Measurements from ENCODE around the gene CSMD2.

The CSMD2 gene

DNA sequence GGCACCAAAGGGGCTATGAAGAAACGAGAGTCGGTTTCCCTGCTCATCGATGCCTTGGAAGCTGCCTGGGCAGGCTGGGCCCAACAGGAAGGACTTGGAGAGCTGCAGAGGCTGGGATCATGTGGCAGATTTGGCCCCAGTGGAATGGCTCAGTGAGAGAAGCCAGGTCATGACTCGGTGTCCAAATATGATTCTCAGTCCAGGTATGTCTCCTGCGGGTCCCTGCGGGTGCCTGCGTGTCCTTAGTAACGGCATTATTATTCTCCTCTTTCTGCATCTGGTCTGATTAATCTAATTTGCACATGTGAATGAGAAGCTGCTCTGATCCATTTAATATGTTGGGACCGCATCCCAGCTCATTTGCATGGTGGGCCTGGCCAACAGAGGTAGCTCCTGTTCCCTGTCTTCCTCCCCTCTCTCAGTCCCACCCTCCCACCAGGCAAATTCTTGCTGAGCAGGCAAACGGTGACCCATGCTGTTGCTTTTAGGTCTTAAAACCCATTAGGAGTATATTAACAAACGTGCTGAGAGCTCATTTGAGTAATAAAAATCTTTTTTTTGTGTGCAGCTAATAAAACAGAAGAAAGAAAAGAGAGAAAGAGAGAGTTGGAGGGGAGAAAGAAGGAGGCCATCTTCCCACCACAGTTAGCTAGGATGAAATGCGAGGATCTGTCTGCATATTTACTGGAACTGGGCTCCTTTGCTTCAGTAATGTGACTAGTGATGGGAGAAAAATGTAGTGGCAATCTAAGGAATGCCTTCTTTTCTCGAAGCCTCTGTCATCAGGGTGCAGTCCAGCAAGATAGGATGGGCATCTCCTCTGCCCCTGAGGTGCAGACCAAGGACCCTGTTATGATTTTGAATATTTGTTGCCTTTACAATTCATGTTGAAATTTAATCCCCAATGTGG, 167.6 kb downstream of the CSMD2 start:
- no peak for DNase-seq (ENCODE audit: low read depth in 2 of 2)

DNA sequence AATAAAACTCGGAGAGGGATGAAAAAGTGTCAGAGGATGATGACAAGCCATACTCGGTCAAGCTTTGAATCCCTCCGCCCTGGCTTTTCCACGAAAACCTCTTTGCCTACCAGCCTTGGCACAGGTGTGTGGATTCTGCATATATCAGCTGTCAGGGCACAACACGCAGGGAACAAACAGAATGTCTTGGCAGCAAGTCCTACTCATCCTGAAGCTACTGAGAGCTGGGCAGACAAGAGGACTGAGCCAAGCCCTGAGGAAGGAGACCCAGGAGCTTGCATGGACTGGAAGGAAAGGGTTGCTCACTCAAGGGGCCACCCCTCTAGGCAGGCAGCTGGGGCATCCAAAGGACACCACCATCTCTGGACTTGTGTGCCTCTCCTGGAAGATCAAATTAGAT, 168.7 kb downstream of the CSMD2 start:
- DNase-seq (ENCODE audit: low read depth in 2 of 2), result no peak

DNA sequence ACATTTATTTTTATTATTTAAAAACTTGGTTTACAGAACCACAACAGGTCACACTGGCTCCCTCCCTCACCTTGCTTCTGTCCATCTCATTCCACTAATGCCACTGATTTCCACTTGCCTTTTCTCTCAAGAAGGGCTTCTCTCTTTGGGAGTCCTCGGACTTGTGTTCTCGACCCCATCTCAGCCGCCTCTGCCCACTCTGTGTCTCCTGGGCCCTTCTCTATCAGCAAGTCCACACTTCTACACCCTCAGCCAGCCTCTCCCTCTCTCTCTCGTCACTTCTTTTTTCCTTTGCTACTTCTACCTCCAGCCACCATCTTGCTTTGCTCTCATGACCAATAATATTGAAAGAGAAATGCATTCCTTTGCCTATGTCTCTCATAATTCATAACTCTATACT, 171.7 kb downstream of the CSMD2 start:
- no peak for DNase-seq (ENCODE audit: low read depth in 2 of 2)

DNA sequence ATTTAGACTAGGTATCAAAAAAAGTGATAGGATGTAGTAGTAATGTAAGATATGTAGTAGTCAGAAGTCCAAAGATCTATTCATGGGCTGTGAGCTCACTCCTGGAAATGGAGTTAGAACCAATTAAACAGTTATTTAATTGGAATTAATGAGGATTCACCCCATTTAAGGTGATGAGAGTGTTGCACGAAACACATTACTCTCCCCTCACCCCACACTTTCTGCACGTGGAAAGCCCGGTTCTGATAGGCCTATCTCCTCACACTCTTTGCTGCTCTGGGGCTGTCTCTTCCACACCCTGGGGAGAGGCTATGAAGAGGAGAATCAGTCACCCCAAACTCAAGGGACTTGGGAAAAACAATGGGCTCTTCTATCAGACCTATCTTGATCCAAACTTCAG, 174.7 kb downstream of the CSMD2 start:
- DNase-seq (ENCODE audit: low read depth in 2 of 2), result no peak

DNA sequence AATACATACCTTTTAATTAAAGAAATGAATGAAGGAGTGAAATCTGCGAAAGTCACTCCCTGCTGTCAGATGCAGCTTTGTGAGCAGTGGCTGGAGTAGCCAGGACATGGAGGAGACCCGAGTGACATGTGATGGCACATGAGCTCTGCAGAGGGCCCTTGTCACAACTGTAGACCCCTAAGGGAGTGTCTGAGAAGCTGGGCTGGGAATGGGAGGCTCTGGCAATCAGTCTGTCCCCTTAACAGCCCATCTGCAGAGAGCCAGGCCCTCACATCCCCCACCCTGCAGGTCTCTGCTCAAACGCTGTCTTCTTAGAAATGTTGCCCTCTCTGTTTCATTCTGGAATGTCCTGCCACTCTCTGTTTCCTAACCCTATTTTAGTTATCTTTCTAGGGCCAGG, 176.9 kb downstream of the CSMD2 start:
- DNase-seq (ENCODE audit: low read depth in 2 of 2), result no peak

DNA sequence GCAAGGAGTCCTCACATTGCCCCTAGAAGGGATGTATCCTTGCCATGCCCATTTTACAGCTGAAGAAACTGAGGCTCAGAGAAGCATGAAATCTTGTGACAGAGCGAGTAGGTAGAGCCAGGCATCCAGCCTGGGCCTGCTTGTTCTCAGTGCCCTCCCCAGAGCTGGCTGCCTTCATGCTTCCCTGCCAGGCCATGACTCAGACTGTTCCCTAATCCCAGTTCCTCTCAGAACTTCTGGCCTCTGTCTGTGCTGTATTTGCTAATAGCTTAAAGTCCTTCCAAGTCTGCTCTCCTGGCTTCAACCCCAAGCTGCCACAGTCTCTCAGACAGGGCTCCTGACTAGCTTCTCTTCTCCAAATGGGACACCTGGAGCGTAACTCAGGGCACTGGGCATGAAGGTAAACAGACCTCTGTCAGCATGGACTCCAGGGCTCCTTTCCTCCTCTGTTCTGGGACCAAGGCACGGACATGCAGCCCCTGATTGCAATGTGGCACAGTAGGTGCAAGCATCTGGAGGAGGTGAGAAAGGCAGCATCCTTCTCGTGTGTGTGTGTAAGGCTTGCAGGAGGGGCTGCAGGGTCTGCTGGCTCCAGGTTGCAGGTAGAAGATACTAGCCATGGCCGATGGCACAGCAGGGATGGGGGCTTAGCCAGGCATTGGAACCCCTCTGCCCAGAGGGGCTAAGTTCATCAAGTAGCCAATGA, 178.5 kb downstream of the CSMD2 start:
- DNase-seq (ENCODE audit: low read depth in 2 of 2), result no peak

DNA sequence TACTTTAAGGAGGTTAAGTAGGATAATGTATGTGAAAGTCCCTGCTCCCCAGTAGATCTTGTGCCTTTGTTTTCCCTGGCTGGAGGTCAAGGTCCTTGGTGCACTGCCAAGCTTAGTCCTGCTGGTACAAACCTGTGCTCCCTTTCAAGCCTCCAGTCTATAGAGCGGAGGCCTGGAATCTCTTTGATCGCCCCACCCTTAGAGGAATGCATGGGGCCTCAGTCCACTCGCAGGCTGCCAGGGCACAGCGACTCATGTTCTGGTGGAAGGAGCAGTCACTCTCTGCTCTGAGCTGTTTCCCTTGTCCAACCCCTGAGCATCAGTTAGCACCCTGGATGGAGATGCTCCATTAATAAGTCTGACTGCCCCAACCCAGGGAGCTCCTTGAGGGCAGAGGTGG, 179.4 kb downstream of the CSMD2 start:
- no peak for DNase-seq (ENCODE audit: low read depth in 2 of 2)

DNA sequence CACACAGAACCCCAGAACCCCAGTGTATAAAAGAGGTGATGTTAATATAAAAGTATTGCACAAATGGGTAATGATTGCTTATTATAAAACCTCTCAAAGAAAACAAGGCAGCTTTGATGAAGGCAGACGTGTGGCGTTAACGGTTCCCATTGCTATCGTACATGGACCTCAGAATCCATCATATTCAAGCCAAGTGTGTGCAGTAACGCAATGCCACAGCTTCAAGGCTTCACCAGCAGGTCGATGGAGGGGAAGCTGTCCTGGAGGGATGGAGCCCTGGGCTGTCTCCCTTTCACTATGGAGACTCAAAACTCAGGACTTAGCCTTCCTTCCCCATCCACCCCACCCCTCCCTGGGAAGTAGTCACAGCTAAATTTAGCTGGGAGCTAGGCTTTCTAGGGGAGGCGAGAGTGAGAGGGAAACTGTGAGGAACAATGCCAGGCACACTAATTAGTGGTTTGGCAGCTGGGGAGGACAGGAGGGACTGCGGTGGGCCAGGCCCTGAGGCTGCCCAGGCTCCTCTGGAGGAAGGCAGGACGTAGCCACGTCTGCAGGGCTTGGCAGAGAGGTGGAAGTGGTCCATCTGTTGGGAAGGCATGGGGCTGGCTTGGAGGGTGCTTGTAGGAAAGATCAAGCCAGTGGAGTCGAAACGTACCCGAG, 180.0 kb downstream of the CSMD2 start:
- DNase-seq (ENCODE audit: low read depth in 2 of 2), result no peak

DNA sequence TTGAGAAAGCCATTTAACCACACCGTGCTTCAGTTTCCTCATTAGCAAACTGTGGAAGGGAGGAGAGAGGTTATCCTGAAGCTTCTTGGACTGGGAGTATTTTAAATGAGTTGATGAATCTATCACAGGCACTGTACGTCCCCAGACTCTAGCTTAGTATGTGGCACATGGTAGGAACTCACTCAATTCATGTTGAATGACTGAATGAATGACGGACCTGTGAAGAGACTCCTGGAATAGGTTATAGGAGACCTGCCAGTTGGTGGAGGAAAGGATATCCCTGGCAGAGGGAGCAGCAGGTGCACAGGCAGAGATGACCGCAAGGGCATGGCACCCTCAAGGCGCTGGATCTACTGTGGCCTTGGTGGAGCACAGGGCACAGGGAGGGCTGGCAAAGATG, 182.6 kb downstream of the CSMD2 start:
- no peak for DNase-seq (ENCODE audit: low read depth in 2 of 2)

DNA sequence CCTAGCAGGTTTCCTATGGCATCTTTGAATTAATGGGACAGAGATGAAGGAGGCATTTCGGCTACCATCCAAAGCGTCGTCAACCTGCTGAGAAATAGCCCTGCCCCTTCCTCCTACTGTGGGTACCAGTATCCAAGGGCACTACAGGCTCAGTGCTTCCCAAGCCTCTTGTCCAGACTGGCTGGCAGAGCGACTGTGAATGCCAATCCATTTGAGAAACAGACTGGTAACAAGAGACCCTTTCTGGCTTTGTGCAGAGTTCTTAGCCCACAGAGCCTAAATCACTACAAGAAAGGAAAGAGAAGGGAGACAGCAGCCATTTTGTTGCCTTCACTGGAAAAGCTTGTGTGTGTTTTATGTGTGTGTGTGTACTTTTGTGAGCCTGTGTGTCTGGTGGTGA, 185.7 kb downstream of the CSMD2 start:
- no peak for DNase-seq (ENCODE audit: low read depth in 2 of 2)

DNA sequence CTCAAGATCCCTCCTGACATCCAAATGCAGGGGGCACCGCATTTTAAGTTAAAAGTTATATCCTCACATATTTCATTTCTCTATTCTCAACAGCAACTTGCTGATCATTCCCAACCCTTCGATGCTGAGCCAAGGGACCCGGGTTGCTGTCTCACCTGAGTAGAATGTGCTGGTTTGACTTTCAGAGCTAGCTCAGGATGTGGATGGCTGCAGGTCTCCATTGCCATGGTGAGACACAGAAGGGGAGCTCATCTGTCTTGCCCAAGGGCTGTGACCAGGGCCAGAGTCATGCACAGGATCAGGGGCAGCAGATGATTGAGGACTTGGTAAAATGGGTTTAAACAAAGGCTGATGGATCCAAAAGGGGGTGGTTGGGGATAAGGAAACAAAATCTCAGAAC, 189.1 kb downstream of the CSMD2 start:
- DNase-seq (ENCODE audit: low read depth in 2 of 2), result no peak

DNA sequence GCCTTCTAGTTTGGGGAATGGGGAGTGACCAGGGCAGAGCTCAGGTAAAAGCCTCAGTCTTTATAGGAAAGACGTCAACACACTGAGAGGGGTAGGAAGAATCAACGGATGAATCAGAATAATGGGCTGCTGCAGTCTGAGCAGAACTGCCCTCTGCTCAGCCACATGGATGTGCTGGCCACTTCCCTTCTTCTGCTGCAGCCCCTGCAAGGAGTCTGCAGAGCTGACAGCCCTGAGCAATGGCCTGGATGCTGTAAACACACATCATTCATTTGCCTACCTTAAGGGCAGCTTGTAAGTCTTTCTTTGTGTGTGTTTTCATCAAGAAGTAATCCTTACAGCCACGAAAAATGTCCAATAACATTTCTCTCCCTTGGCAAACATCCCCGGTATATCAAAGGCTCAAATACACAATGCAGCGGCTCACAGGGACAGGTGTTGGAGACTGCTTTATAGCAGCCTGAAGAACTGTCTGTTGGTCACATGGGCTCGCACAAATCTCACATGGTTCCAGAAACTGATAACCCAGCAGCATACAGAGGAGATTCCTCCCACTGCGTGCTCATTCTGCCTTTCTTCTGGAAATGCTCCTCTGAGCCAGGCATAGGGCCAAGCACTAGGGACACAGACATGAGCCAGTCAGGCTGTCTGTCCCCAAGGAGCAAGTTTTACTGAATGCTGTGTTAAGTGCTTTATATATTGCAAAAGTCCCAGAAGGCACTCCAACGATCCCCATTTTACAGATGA, 191.1 kb downstream of the CSMD2 start:
- no peak for DNase-seq (ENCODE audit: low read depth in 2 of 2)

DNA sequence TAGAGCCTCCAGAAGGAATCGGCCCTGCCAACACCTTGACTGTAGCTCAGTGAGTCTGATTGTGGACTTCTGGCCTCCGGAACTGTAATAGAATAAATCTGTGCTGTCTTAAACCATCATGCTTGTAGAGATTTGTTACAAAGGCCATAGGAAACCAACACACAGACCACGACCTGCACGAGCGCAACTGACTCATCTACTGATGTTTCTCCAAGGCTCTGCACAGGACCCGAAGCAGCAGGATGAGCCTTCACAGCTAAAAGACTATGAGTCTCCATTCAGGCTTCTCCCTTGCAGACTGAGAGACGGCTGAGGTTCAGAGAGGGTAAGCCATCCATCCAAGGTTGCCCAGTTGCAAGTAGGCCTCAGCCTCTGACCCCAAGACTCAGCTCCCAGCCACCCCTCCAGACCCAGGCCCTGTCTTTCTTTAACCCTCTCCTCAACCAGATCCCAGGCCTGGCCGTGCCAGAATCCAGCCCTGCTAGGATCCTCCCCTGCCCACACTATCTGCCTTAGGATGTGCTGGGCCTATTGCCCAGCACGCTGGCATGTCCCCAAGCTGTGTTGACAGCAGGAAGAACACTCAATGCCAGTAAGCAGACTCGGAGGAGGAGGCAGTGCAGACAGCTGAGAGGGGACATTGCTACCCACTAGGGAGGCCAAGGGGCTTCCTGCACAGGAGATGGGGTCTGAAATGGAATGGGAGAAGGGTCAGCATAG, 192.2 kb downstream of the CSMD2 start:
- no peak for DNase-seq (ENCODE audit: low read depth in 2 of 2)

DNA sequence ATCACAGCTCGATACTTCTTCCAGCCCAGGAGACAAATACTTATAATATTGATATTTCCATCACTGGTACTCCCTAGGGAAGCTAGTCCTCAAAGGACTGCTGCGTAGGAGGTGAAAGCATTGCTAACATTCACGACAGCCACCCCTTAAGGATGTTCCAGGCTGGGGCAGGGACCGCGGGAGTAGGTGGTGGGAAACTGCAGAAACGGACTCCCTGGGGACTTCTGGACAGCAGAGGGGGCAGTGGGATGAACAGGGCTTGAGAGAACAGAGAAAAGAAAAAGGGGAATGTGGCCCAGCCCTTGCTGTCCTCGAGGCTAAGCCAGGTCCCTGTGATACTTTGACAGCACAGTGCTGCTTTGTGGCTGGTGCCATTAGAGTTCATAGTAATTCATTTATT, 193.1 kb downstream of the CSMD2 start:
- no peak for DNase-seq (ENCODE audit: low read depth in 2 of 2)

DNA sequence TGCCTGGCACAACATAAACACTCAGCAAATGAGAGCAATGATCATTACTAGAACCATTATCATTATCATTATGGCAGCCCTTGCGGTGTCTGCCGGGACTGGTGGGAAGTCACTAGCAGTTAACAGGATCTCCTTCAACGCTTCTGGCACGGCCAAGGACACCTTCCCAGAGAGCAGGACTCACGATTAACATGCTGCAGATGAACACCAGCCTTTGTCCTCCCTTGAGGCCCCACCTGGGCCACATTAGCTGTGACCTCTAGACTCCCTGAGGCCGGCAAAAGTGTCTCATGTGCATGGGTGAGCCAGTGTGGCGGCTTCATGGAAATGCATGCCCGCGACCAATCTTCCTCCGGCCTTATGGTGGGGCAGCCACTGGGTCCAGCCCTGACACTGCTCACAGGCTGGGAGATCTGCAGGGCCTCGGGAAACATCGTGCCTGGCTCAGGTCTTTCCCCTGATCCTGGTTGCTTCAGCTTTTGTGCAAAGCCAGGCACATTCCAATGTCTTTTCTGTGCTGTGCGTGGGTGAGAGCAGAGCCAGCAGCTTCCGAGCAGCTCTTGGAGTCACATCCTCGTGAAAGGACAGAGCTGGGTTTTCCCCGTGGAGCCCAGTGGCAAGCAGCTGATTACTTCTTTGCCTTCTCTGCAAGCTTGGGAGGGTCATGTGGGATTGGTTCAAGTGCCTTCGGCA, 193.9 kb downstream of the CSMD2 start:
- DNase-seq (ENCODE audit: low read depth in 2 of 2), result no peak

DNA sequence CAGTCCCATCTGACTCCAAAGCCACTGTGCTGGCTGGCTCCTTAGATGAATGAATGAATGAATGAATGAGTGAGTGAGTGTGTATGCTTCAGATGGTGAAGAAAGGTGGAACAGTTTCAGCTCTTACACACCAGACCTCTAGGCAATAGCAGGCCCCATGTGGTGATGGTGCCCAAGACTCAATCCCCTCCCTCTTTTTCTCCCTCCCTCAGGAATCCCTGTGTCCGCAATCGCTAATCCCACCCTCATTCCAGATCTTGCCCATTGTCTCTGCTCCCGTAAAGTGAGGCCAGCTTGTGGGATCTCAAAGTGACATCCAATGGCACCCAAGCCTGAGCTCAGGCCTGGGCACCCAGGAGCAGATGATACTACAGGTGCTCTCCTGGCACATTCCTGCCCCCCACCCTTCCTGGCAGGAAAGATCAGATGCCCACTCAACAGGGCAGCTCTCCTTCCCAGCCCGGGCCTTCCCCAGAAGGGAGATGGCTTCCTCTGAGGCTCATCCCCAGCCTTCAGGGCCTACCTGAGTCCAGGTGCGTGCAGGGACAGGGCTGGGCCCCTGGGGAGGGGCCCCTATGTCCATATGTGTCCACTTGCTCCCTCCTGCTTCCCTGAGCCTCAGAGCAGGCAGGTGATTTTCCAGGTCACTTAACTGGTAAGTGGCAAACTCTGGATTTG, 194.7 kb downstream of the CSMD2 start:
- DNase-seq (ENCODE audit: low read depth in 2 of 2), result no peak

DNA sequence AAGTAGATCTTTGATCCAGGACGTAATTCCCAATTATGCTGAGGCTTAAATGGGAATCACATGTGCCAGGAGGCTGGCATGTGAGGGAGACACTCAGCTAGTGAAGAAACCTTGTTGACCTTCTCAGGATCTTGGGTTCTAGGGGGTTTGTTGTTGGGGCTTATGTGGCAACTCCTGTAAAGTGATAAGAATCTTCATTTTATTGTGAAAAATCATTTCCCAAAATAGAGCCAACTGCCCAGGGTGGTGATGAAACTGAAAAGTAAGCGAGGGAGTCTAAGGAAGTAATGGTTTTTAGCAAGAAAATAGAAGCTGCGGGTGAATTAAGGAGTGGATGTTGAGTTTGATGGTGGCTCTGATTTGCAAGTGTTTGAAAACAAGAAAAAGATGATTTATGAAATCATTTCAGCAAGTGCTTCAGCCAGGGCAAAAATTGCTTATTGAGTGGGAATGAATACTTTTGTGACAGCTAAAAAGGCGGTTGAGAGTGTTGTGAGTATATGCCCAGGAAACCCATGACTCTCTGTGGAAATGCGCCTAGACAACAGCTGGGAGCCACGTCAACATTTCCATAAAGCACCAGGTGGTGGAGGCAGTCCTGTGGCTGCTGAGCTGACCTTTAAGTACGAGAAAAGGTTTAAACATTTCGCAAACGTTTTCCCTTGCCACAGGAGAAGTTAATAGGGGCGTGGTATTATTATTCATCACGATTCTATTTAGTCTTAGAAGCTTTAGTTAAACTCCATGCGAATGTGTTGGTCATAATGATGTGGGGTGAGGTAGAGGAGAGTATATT, 198.5 kb downstream of the CSMD2 start:
- no peak for DNase-seq (ENCODE audit: low read depth in 2 of 2)

DNA sequence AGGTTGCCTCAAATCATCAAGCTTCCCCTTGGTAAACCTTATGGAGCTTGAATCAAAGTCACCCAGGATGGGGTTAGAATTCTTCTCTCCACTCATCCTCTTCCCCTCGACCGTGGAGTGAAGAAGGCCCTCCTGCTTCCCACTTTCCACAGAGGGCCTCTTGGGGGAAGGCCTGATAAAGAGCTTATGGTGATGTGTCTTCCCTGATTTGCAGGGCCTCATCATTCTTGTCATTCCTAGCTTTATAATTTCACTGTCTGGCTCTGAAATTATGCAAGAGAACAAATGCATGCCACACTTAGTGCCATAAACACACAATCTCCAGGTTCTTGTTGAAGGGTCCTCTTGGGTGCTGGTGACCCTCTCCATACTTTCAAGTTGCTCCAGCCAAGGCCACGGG, 199.9 kb downstream of the CSMD2 start:
- DNase-seq (ENCODE audit: low read depth in 2 of 2), result no peak

DNA sequence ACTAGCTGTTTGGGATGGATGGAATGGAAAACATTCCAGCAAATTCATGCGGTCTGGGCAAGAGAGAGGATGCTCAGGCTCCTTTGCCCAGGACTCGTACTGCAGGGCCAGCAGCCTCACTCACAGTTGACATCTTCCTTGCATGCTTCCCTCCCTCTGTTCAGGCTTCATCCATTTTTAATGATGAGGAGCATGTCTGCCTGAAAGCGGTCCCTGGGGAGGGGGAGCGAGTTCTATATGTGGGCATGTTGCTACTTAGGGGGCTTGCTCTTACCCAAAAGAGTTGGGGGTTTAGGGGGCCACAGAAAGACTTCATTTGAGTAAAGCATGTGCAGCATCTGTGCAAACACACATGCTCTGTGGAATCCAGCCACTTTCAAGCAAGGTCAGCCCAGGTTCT, 203.0 kb downstream of the CSMD2 start:
- DNase-seq (ENCODE audit: low read depth in 2 of 2), result no peak

Data from stimulated activated CD8-positive, alpha-beta memory T cell treated with anti-CD3 and anti-CD28 coated beads, Interleukin-2, amount 100 ng/mL, for 48 hours (primary cell).